GM21360 (cell line): ENCODE results near the gene DNTTIP2.
"Not testable (repeated sequence)": the region's sequence is repeated elsewhere in the genome, so short reads cannot be mapped to it uniquely, and the experiment has no call there.

Experiments
- ATAC-seq: cut with Tn5 transposase; IDR thresholded peaks from one replicate; pipeline ENCODE4 v1.9.1; 2021; ENCODE audit warnings: mild to moderate bottlenecking, moderate library complexity; ENCODE audit not compliant: unreplicated experiment

DNTTIP2 gene

DNA sequence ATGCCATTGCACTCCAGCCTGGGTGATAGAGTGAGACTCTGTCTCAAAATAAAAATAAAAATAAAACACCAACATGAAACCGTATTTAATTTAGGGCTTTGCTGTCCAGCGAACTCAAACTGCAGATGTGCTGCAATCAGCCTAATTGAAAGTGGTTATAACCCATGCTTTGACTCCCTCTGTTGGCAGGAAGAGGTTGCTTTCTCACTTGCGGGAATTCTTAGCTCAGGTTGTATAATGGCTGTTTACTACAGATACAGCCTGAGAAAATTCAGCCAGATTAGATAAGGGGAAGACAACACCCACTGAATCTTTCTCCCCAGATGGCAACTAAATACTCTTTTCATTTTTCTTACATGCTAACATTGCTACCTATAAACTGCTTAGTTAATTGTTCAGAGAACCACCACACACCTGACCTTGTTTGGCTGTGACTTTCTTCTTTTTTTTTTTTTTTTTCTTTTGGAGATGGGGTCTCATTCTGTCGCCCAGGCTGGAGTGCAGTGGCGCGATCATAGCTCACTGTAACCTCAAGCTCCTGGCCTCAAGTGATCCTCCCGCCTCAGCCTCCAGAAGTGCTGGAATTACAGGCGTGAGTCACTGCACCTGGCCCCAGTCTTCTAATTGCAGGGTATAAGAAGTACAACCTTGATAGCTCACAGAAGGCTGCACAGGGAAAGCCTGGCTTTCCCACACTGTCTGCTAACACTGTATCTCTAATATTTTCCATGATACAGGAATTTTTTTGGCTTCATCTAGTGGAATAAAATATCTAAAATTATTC is 34.6 kb downstream of the DNTTIP2 start:
- no peak for ATAC-seq

DNA sequence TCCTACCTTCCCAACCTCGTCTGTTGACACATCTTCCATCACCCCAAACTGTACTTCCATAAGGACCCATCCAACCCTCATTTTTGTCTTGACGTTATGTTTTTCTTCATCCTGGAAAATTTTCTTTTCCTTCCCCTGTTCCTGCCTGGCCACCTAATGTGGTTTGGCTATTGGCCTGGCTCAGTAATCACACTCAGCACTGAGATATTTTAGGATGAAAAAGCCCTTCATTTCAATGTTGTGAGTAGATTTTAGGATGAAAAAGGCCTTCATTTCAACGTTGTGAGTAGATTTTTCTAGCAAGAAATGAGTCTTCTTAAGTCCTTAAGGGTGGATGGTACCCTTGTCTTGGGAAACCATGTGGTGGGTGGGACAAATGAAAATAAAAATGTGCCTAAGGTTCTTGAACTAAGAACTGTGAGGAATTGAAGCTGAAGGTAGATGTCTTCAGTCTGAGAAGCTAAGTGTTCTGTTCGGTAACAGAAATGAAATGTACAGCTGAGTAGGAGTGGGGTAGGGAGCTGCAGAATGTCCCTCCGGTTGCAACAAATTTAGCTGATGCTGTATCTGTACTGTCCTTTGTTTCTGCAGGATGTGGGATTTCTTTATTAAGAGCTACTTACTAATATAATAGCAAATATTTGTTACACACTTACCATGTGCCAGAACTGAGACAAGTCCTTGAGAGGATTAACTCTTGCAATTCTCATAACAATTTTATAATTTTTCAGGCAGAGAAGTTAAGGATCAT is 36.1 kb downstream of the DNTTIP2 start:
- no peak for ATAC-seq

DNA sequence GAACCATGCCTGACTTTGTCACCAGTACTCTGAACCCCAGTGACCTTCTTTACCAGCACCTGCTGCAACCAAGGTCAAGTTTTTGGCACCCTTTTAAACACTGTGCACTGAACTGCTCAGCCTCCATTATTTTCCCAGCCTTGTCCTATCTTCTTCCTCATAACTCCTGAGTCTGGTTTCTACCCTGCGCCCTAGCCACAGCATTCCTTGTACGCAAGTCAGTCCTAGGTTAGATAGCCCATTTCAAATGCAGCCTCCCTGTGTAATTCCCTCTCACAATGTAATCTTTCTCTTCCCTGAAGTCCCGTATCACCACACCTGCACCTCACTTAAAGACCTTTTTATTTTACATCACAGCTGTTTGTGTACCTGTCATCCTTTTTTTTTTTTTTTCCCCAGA is 37.2 kb downstream of the DNTTIP2 start:
- no peak for ATAC-seq

DNA sequence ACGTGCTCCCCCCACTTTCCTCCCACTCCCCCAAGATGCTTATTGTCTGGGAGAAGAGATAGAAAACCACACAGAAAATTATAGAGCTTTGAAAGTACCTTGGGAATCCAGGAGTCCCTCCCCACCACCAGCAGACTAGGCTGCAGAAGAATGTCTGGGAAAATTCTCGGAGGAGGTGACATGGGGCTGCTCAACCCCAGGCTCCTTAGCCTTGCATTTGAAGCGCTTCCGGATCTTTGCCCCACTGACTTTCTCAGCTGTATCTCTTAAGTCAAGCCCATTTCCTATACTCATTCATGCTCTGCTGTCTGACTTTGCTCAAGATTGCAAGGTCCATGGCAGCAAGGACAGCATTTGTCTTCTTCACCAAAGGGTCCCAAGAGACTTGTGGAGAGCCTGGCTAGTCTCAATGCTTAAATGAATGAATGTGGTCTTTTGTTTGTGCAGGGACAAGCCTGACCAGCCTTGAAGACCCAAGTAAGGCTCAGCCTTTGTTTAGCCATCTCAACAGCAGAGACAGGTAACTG is 38.0 kb downstream of the DNTTIP2 start:
- ATAC-seq = no peak

DNA sequence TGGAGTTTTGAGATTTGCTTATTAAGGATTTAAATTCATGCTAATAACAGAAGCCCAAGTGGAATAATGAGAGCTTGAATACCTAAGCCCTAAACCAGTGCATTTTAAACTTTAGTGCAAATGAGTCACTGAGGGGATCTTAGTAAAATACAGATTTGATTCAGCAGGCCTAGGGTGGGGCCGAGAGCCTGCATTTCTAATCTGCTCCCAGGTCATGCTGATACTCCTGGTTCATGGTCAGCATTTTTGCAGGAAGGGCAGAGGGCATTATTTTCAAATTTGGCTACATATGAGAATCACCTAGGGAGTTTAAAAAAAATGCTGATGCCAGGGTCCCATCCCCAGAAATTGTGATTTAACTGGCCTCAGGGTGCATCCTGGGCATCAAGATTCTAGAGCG is 39.3 kb downstream of the DNTTIP2 start:
- no peak for ATAC-seq

DNA sequence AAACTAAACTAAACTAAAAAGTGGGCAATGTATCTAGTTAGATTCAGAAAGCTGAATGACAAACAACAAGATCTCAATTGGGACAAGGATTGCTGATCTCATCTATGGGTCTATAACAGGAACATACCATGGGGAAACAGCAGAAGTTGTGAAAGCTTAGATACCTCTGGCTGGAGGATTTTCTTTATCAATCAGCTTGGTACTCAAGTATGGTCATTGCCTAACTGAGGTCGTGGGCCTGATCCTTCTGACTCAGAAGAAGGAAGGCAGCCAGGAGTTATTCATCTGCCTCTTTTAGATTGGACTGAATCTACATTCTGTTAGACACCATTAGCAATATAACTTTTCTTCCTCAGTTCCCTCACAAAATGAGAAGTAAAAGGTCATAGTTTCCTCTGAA is 39.7 kb downstream of the DNTTIP2 start:
- ATAC-seq = no peak

DNA sequence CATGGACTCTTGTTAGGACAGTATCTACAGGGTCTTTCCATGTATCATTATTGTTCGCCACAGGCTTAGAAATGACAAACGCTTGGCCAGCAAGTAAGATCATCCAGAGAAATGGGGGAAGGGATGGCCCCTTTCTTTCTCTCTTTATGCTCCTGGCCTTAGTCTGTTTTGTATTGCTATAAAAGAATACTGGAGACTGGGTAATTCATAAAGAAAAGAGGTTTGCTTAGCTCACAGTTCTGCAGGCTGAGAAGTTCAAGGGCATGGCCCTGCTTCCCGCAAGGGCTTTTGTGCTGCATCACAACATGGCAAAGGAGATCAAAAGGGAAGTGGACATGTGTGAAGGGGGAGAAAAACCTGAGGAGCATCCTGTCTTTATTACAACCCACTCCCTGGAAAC is 41.0 kb downstream of the DNTTIP2 start:
- no peak for ATAC-seq

DNA sequence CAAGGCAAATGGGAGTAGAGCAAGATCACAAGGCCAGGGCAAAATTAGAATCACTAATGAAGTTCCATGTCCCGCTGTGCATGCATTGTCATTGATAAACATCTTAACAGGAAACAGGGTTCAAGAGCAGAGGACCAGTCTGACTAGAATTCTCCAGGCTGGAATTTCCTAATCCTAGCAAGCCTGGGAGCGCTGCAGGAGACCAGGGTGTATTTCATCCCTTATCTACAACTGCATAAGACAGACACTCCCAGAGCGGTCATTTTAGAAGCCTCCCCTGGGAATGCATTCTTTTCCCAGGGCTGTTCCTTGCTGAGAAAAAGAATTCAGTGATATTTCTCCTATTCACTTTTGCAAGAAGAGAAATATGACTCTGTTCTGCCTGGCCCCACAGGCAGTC is 45.7 kb downstream of the DNTTIP2 start:
- not testable (repeated sequence) for ATAC-seq

DNA sequence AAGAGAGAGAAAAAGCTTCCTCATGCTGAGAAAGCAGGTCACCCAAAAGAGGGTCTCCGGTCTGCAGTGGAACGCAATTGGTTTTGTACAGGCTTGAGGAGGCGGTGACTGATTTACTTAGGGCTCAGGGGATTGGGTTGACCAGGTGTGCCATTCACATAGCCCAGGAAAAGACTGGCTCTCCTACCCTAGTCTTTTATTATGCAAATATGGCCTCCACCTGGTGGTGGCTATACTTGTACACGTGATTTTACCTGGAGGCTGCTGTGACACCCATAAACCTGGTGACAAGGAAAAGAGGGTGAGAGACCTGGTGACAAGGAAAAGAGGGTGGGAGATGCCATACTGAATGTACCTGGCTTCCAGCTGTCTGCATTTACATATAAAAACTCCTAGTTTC is 49.9 kb downstream of the DNTTIP2 start:
- ATAC-seq = no peak

DNA sequence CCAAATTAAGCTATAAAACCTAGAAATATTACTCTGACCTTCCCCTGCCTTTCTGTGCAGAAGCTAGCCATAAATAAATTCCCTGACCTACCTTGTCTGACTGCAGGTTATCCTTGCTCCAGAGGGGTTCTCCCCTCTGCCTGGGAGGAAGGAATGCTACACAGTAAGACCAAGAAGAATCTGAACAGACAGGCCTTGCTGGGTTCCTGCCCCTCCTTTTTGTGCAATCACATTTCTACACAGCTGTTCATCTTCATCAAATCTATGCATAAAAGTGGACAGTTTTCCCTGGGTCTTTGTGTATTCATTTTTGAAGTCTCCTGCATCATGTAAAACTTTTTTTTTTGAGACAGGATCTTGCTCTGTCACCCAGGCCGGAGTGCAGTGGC is 50.6 kb downstream of the DNTTIP2 start:
- ATAC-seq = no peak

DNA sequence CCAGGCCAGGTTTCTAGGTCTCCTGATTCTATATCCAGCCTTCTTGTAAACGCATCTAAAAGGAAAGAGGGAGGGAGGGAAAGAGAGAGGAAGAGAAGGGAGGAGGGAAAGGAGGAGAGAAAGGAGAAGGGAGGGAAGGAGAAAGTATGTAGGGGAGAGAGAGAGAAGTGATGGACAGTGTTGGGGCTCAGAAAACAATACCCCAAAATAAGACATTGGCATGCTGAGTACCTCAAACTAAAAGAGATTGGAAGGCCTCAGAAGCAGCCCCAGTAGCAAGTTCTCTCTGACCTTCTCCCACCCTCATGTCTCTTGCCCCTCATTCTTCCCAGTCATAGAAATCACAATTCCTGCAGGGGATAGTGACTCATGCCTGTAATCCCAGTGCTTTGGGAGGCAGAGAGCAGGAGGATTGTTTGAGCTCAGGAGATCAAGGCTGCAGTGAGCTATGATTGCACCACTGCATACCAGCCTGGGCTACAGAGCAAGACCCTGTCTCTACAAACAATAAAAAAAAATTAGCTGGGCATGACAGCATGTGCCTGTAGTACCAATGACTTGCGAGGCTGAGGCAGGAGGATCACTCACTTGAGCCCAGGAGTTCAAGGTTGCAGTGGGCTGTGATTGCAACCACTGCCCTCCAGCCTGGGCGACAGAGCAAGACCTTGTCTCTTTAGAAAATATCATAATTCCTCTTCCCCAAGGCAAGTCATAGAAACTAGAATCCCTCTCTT is 51.2 kb downstream of the DNTTIP2 start:
- ATAC-seq = no peak

DNA sequence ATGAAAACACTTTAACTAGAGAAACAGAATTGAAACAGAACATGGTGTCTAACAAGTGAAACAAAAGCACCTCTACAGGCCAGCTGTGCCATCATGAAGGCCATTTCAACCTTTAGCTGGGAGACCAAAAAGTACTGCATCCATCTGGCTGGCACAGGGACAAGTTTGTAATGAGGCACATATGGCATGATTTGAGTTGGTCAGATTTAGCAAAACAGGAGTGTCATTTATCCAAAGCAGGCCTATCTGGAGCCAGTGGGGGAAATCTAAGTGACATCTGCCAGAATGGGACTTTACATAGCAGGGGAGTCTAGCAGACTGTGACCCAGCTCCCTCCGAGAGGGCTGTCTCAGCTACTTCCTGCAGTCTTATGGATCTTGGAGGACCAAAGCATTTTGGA is 51.9 kb downstream of the DNTTIP2 start:
- no peak for ATAC-seq

DNA sequence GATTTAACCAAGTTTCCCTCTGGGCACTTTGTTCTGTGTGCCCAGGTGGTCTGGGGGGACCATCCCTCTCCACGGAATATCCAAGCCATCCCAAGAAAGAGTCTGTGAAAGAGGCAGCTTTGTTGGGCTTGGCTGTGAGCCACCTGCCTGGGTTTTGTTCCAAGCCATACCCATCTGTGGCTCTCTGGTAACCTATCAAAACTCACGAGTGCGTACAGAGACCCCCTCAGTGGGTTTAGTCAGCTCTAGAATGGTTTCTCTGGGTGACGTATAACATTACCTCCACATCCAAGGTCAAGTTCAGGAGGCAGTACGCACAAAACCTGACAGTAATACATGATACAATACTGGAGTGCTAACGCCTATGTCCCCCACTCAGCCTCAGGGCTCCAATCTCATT is 54.2 kb downstream of the DNTTIP2 start:
- ATAC-seq = no peak

DNA sequence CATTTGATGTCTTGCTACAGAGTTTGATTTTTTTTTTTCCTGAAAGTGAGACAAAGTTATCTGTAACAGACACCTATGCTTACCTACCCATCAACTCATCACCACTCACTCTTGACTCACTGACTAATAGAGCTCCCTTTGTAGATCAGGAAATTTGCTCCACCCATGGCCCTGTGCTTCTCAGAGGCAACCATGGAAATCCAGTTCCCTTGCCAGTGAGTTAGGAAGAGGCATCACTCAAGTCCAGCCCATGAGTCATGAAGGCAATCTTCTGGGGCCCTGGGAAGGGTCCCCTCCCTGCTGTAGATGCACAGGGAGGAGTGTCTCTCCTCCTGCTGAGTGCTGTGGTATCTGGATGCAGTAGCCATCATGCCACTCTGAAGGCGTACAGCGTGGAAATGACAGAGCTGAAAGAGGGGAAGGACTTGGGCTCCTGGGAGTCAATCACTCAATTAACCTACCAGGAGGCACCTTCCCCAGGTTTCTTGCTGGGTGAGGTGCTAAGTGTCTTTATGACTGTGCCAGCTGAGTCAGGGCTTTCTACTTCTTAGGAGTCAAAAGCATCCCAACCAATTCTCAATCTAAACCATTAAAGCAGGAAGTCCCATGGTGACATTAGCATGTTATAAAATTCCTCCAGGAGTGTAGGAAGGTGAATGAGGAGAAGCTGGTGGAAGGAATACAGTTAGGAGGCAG is 56.1 kb downstream of the DNTTIP2 start:
- ATAC-seq = no peak

DNA sequence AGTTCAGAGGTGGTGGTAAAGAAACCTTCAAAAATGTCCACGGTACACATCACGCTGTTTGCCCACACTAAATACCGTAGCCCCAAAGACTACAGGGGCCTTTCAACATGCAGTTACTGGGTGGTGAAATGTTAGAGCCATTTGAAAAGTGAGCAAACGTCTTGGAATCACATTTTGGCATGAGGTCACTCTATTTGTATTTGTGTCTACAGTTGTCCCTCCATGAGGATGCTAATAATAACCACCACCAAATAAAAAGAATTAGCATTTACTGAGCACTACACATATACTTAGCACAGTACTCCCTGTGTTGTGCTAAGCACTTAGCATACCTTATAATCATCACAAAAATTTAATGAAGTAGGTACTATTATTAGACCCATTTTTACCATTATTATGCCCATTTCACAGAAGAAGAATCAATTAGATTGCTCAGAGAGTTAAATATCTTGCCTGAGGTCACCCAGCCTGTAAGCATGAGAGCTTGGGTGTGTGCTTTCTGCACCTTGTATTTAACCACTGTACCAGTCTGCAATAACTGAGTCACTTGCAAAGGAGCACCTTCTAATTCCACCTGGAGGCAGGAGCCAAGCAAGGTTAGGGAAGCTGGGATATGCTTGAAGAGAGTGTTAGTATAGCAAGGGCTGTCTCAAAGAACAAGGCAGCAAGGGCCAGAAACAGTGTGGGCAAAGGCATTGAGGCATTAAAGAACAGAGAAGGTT is 57.4 kb downstream of the DNTTIP2 start:
- ATAC-seq = no peak

DNA sequence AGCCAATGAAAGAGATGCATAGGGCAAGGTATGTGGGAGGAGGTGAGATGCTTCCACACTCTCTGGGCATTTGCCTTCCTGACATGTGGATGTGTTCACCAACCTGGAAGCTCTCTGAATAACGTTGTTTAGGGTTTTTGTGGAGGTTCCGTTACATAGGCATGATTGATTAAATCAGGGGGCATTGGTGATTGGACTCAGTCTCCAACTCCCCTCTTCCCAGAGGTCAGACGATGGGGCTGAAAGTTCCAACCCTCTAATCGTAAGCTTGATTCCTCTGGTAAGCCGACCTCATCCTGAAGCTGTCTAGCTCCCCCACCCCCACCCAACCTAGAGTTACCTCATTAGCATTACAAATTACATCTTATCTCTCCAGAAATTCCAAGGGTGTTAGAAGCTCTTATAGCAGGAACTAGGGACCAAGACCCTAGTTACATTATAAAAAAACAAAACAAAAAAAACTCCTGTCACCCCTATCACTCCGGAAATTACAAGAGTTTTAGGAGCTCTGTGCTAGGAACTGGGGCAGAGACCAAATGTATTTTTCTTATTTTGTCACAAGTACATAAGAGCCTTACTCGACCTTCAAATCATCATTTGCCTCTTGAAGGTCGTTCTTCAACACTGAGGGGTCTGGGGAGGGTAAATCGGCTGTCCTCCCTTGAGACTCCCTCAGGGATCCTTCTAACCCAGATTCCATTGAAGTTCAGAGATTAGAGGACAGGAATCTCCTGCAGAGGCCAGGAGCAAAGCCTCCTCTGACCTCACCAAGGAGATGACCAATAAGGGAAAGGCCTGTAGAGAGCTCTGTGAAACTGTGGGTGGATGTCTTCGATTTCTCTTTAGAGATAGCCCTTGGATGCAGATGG is 58.2 kb downstream of the DNTTIP2 start:
- no peak for ATAC-seq

DNA sequence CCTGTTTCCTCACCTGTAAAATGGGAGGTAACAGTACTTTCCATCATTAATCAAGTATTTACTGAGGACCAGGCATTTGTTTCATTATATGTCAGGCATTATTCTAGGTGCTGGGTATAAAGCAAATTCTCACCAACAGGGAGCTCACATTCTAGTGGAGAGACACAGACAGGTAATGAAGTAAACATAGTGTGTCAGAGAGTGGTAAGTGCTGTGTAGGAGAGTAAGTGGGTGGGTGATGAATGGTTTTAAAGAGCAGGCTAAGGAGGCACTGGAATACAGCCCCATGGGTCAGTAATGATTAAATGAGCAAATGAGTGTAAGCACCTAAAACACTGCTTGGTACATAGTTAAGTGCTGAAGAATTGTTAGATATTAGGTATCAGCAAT is 60.4 kb downstream of the DNTTIP2 start:
- no peak for ATAC-seq

DNA sequence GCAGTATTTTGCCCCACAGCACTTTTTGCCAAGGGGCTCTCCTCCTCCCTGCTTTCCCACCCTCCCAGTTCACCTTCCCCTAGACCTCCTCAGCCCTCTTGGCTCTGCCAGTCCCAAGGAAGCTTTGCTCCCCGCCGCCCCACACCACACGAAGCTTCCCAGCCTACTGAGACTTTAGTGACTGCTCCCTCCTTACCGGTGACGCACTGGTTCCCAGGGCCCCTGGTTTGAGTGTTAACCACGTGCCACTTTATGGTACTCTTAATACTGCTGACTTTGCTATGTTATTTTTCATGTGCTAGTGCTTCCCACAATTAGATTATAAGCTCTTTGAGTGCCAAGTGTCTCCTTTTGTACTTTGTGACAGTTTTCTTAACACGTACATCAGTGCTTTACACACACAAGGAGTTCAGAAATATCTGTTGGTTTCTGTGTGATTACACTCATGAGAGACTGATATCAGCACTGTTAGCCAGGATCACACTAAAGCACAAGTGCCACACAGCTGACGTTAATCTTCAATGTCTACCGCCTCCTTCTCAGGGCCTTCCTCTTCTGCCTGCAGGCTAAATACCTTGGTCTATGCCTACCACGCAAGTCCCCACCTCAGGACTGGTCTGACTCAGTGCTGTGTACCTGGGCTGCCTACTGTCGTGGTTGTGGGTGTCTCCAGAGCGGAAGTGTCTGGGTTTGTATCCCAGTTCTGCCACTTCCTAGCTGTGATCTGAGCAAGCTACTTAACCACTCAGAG is 61.0 kb downstream of the DNTTIP2 start:
- no peak for ATAC-seq
